HG03108 (cell line): ENCODE results near the gene KBTBD4.
A peak's percentile ranks its signal among the peaks of the same experiment; 100 is the strongest.
"Not testable (repeated sequence)": the region's sequence is repeated elsewhere in the genome, so short reads cannot be mapped to it uniquely, and the experiment has no call there.

Source experiments
- ATAC-seq: cut with Tn5 transposase; IDR thresholded peaks from one replicate; pipeline ENCODE4 v1.9.1; 2021; ENCODE audit warnings: moderate library complexity; ENCODE audit not compliant: unreplicated experiment

Gene KBTBD4

GRCh38 chr11:47530721-47531120, 48.0 kb downstream of the KBTBD4 start:
- not testable (repeated sequence) for ATAC-seq

GRCh38 chr11:47529951-47530350, 48.8 kb downstream of the KBTBD4 start:
- no peak for ATAC-seq

- ATAC-seq = no peak
Observed at GRCh38 chr11:47527186-47527585, 51.6 kb downstream of the KBTBD4 start.

- ATAC-seq = not testable (repeated sequence)
Observed at GRCh38 chr11:47526032-47526431, 52.7 kb downstream of the KBTBD4 start.

- ATAC-seq = no peak
Observed at GRCh38 chr11:47524291-47524874, 54.4 kb downstream of the KBTBD4 start.

GRCh38 chr11:47523490-47524225, 55.1 kb downstream of the KBTBD4 start:
- ATAC-seq = peak; percentile 61
